ENCODE data around the gene KCTD3.

Gene KCTD3

GRCh38 chr1:215566556-215567490, at the start of gene KCTD3:
Gene KCTD3, plus strand, starts transcription at chr1:215567304. Its CDS starts 382 bp downstream, at chr1:215567686.
- no peak for FAIRE-seq

- no peak for FAIRE-seq
These were observed 49.6 kb upstream of the KCTD3 start for GRCh38 chr1:215517441-215517891.

- no peak for FAIRE-seq
These were observed 48.5 kb upstream of the KCTD3 start for GRCh38 chr1:215518594-215518993.

- no peak for FAIRE-seq
These were observed 45.8 kb upstream of the KCTD3 start for GRCh38 chr1:215521279-215521678.

GRCh38 chr1:215523128-215523861, 43.8 kb upstream of the KCTD3 start:
- FAIRE-seq = no peak

- no peak for FAIRE-seq
These were observed 43.2 kb upstream of the KCTD3 start for GRCh38 chr1:215523906-215524305.

- peak; percentile 94 for FAIRE-seq
These were observed 40.8 kb upstream of the KCTD3 start for GRCh38 chr1:215526147-215526845.

- no peak for FAIRE-seq
These were observed 40.3 kb upstream of the KCTD3 start for GRCh38 chr1:215526846-215527151.

- no peak for FAIRE-seq
These were observed 38.0 kb upstream of the KCTD3 start for GRCh38 chr1:215529111-215529510.

- no peak for FAIRE-seq
These were observed 37.5 kb upstream of the KCTD3 start for GRCh38 chr1:215529571-215529970.

GRCh38 chr1:215530401-215530984, 36.6 kb upstream of the KCTD3 start:
- no peak for FAIRE-seq

- FAIRE-seq = no peak
These were observed 27.1 kb upstream of the KCTD3 start for GRCh38 chr1:215539803-215540570.

GRCh38 chr1:215542301-215542700, 24.8 kb upstream of the KCTD3 start:
- FAIRE-seq = no peak

GRCh38 chr1:215543191-215543606, 23.9 kb upstream of the KCTD3 start:
- FAIRE-seq = no peak

GRCh38 chr1:215543806-215544205, 23.3 kb upstream of the KCTD3 start:
- no peak for FAIRE-seq

GRCh38 chr1:215544566-215544965, 22.5 kb upstream of the KCTD3 start:
- no peak for FAIRE-seq

- FAIRE-seq = no peak
These were observed 22.0 kb upstream of the KCTD3 start for GRCh38 chr1:215545096-215545495.

- no peak for FAIRE-seq
These were observed 20.1 kb upstream of the KCTD3 start for GRCh38 chr1:215547011-215547410.

GRCh38 chr1:215551806-215552205, 15.3 kb upstream of the KCTD3 start:
- FAIRE-seq = no peak

- no peak for FAIRE-seq
These were observed 12.2 kb upstream of the KCTD3 start for GRCh38 chr1:215554865-215555264.

- no peak for FAIRE-seq
These were observed 11.6 kb upstream of the KCTD3 start for GRCh38 chr1:215555531-215555930.

GRCh38 chr1:215556996-215557395, 10.1 kb upstream of the KCTD3 start:
- no peak for FAIRE-seq

Data from G401.6 (cell line).